Measurements from ENCODE around the gene CASTOR1. TPM values are rescaled to one million over a fixed set of nuclear protein-coding genes. Genes with fewer than 3 reads are reported as not detected.

The CASTOR1 gene
- total RNA-seq, 6 experiments from 2014 or later = 0.86 to 8.6 (median 4.0) TPM

- Histone ChIP-seq H3K27ac (peak overlapping the region in 1 of 3 donors; percentile 44), H3K4me1 (peaks cover 2 to 69% (median 14%) of the 10 kb centered on the region in 4 donors), H3K4me3 (no peak overlapping the region), H3K36me3 (peaks cover 0 to 17% (median 0%) of the 10 kb centered on the region in 4 donors), H3K27me3 (no peaks in the 10 kb centered on the region), H3K9me3 (no peaks in the 10 kb centered on the region)
- WGBS (ENCODE audit: insufficient coverage, low coverage, low lambda C conversion rate, missing lambda C conversion rate) = 56% methylated on average over 1 of the region's 1 CpG
- no peak for ATAC-seq
- no peak for DNase-seq
- intact Hi-C loops (cut with DNase I) = no loop called here
- no peak for TF ChIP-seq POLR2A (IDR thresholded peaks at IDR 0.05)
- TF ChIP-seq, protein P1, sequence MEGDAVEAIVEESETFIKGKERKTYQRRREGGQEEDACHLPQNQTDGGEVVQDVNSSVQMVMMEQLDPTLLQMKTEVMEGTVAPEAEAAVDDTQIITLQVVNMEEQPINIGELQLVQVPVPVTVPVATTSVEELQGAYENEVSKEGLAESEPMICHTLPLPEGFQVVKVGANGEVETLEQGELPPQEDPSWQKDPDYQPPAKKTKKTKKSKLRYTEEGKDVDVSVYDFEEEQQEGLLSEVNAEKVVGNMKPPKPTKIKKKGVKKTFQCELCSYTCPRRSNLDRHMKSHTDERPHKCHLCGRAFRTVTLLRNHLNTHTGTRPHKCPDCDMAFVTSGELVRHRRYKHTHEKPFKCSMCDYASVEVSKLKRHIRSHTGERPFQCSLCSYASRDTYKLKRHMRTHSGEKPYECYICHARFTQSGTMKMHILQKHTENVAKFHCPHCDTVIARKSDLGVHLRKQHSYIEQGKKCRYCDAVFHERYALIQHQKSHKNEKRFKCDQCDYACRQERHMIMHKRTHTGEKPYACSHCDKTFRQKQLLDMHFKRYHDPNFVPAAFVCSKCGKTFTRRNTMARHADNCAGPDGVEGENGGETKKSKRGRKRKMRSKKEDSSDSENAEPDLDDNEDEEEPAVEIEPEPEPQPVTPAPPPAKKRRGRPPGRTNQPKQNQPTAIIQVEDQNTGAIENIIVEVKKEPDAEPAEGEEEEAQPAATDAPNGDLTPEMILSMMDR (IDR thresholded peaks at IDR 0.05) = no peak
Measured at GRCh38 chr22:30306627-30307011, 17.3 kb upstream of the CASTOR1 start.

DNA sequence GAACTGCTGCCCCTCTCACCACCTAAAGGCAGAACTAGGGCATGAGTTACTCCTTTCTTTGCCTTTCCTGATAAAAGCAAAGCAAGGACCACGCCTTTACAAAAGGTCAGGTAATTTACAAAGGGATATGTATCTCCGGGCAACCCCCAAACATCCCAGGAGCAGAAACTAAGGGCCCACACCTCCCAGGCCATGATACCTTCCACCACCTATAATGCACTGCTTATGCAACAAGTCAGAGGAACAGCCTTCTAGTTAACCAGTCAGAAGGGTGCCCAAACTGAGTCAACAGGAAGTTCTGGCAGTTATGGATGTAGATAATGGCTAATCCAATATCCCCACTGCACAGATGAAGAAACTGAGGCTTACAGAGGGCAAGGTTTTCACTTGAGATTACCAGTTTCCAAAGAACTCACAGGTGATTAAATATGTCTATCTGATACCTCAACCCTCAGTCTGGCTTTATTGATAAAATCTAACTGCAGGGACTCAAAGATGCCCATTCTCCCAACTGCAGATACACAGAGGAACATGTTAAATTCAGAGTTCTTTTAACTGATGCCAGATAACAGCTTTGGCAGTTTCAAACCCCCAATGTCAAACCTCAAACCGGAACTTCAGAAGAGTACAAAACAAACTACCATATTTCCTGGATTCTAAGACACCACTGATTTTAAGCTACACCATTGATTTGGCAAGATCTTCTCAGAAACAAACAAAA, 16.8 kb upstream of the CASTOR1 start:
- Histone ChIP-seq H3K36me3 (peaks cover 0 to 20% (median 0%) of the 10 kb centered on the region in 4 donors), H3K27me3 (no peaks in the 10 kb centered on the region), H3K4me1 (peaks cover 2 to 63% (median 9%) of the 10 kb centered on the region in 4 donors), H3K27ac (peak overlapping the region; percentile 23 to 66 (median 44)), H3K4me3 (no peak overlapping the region), H3K9me3 (no peaks in the 10 kb centered on the region)
- intact Hi-C loops (cut with DNase I) = no loop called here
- DNase-seq = no peak
- TF ChIP-seq POLR2A (IDR thresholded peaks at IDR 0.05) = no peak
- TF ChIP-seq, protein P1 (IDR thresholded peaks at IDR 0.05) = no peak
- ATAC-seq = peak in 1 of 4 donors; percentile 4
- WGBS (ENCODE audit: insufficient coverage, low coverage, low lambda C conversion rate, missing lambda C conversion rate) = 45% methylated on average over 3 of the region's 3 CpGs

GRCh38 chr22:30305519-30305905, 16.2 kb upstream of the CASTOR1 start:
- TF ChIP-seq POLR2A (IDR thresholded peaks at IDR 0.05) = peak; percentile 55
- TF ChIP-seq, protein P1 (IDR thresholded peaks at IDR 0.05) = no peak
- H3K4me1 ChIP-seq = peaks cover 0 to 58% (median 4%) of the 10 kb centered on the region in 4 donors
- no peaks in the 10 kb centered on the region for H3K9me3 ChIP-seq
- intact Hi-C loops (cut with DNase I) = no loop called here
- DNase-seq (peak in 2 of 3 donors; percentile 63 to 66), ATAC-seq (peak; percentile 66 to 83 (median 76))
- WGBS (ENCODE audit: insufficient coverage, low coverage, low lambda C conversion rate, missing lambda C conversion rate) = 60% methylated on average over 1 of the region's 4 CpGs
- H3K4me3 ChIP-seq = no peak overlapping the region
- H3K27me3 ChIP-seq = no peaks in the 10 kb centered on the region
- peak overlapping the region; percentile 23 to 66 (median 44) for H3K27ac ChIP-seq
- H3K36me3 ChIP-seq = peaks cover 0 to 26% (median 0%) of the 10 kb centered on the region in 4 donors

DNA sequence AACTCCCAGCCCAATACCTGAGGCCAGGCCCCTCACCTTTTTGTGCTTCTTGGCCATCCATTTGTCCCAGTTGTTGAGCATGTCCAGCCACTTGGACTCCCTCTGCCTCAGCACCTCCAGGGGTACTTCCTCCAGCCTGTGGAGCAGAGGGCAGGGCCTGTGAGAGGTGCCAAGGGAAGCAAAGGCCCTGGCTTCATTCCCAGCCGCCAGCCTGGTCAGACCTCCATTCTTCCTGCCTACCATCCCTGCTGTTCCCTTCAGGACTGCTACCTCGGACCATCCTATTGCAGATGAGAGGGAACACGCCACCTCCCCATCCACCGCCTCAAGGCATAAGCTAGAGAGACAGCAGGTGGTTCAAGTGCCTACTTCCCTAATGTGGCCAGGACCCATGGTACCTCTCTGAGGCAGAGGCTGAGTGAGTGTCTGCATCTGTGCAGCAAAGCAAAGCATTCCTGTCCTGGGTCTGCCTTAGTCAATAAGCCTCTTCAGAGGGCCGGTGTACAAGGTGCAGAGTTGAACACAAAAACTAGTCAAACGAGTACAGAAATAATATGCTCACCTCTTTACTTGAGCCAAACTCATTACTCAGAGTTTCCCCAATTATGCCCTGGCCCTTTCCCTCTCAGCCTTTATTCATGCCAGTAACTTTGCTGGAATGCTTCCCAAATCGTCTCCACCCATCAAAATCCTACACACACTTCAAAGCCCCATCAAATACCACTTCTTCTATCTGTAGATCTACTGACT, 15.4 kb upstream of the CASTOR1 start:
- Histone ChIP-seq H3K27ac (peak overlapping the region; percentile 23 to 66 (median 44)), H3K36me3 (peaks cover 0 to 29% (median under 1%) of the 10 kb centered on the region in 4 donors), H3K27me3 (no peaks in the 10 kb centered on the region), H3K4me1 (peaks cover 0 to 49% (median 0%) of the 10 kb centered on the region in 4 donors), H3K4me3 (no peak overlapping the region), H3K9me3 (no peaks in the 10 kb centered on the region)
- 59% methylated on average over 5 of the region's 7 CpGs for WGBS (ENCODE audit: insufficient coverage, low coverage, low lambda C conversion rate, missing lambda C conversion rate)
- intact Hi-C loops (cut with DNase I) = no loop called here
- ATAC-seq = peak in 2 of 4 donors; percentile 2 to 8
- TF ChIP-seq POLR2A (IDR thresholded peaks at IDR 0.05) = no peak
- TF ChIP-seq, protein P1 (IDR thresholded peaks at IDR 0.05) = no peak
- DNase-seq = peak in 1 of 3 donors; percentile 51
